Measurements from ENCODE around the gene ME1. TPM values are rescaled to one million over a fixed set of nuclear protein-coding genes. Genes with fewer than 3 reads are reported as not detected.
A peak's percentile ranks its signal among the peaks of the same experiment; 100 is the strongest.

Gene ME1
- total and polyA plus RNA-seq, 2 donors (not counting 3 experiments of a cell fraction or from before 2014, with no cell fraction given): 7.3 to 29.3 TPM

GRCh38 chr6:83190626-83191025 is 240.2 kb downstream of the ME1 start:
- Histone ChIP-seq H3K9ac (replicated peaks; ENCODE audit: extremely low read depth, insufficient read depth, low read length) (no peak overlapping the region), H3K27me3 (ENCODE audit: control insufficient read depth in 2 of 2, insufficient read depth in 2 of 2, low read length in 2 of 2) (no peaks in the 10 kb centered on the region), H3K4me3 (replicated peaks in 1 of 3; ENCODE audit: insufficient read depth in 1 of 3, low read depth in 1 of 3, low read length in 3 of 3) (no peak overlapping the region), H2AFZ (ENCODE audit: low read depth, low read length) (no peak overlapping the region), H3K79me2 (ENCODE audit: control insufficient read depth, insufficient read depth, low read length) (peaks cover 42% of the 10 kb centered on the region), H3K9me3 (replicated peaks; ENCODE audit: control insufficient read depth, insufficient read depth, low read length) (no peaks in the 10 kb centered on the region), H3K27ac (ENCODE audit: insufficient read depth, low read depth, low read length) (no peak overlapping the region), H3K4me1 (ENCODE audit: control insufficient read depth, extremely low read depth, insufficient read depth, low read length) (peaks cover 16% of the 10 kb centered on the region), H4K20me1 (replicated peaks; ENCODE audit: control insufficient read depth, extremely low read depth, insufficient read depth, low read length) (peaks cover 2% of the 10 kb centered on the region), H3K4me2 (ENCODE audit: insufficient read depth, low read length) (peak overlapping the region; percentile 8), H3K36me3 (ENCODE audit: control insufficient read depth in 2 of 2, extremely low read depth in 1 of 2, insufficient read depth in 2 of 2, low read length in 2 of 2) (peaks cover 0 to 23% of the 10 kb centered on the region in 2 experiments), H3K9me1 (replicated peaks; ENCODE audit: control insufficient read depth, extremely low read depth, insufficient read depth, low read length) (no peaks in the 10 kb centered on the region)
- ChIA-PET CTCF (interaction anchor here (1.2 to 5.1 kb wide), 4 partner anchors 25 to 346 kb away, joined by 3 to 30 read pairs (median 6); partner anchors contain the start of genes DOP1A and UBE3D), POLR2A (no interaction called here)
- TF ChIP-seq, protein P1, sequence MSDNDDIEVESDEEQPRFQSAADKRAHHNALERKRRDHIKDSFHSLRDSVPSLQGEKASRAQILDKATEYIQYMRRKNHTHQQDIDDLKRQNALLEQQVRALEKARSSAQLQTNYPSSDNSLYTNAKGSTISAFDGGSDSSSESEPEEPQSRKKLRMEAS (IDR thresholded peaks at IDR 0.05; ENCODE audit: insufficient read depth, insufficient read length): no peak
- TF ChIP-seq EZH2 (IDR thresholded peaks at IDR 0.05; ENCODE audit: borderline replicate concordance, low read depth, low read length, severe bottlenecking): no peak
- no peak for TF ChIP-seq FOS (IDR thresholded peaks at IDR 0.05; ENCODE audit: borderline replicate concordance, insufficient read depth, low read length)
- TF ChIP-seq CTCF (IDR thresholded peaks at IDR 0.05; ENCODE audit: extremely low read depth in 1 of 2, insufficient read depth in 1 of 2, low read depth in 1 of 2, low read length in 2 of 2): no peak
- no peak for TF ChIP-seq POLR2AphosphoS5 (IDR thresholded peaks at IDR 0.05; ENCODE audit: insufficient read depth, low read depth, low read length)
- no peak for TF ChIP-seq MYC (IDR thresholded peaks at IDR 0.05; ENCODE audit: low read depth, low read length)
- intact Hi-C loops (cut with micrococcal nuclease): loop anchor here (10.0 kb wide), 2 partner anchors 826 to 946 kb away; partner anchors contain the start of genes IBTK and TPBG
- FAIRE-seq (no peak), DNase-seq (ENCODE audit: low read depth, low spot score) (no peak)
- dilution Hi-C loops (cut with MboI; ENCODE audit: extremely low pct_ligation_motif_present, low sequenced_read_pairs): no loop called here
- BruUV-seq (replicated peaks): no TSS peak

Measured in endothelial cell of umbilical vein (primary cell).